Liver (tissue), 9 donors: ENCODE data around the gene SPATS2L. TPM values are rescaled to one million over a fixed set of nuclear protein-coding genes. Genes with fewer than 3 reads are reported as not detected.
A peak's percentile ranks its signal among the peaks of the same experiment; 100 is the strongest.

ENCODE experiments used
- DNase-seq: peaks from one replicate; pipeline ENCODE4 v3.0.0-alpha.2; 2017; ENCODE audit warnings: low spot score
- H3K27ac ChIP-seq, 2 donors: one replicate each; pipeline ENCODE4 v1.7.0; 2013; ENCODE audit warnings: inconsistent platforms in 2 of 2, low read length in 2 of 2, control low read depth in 1 of 2, low read depth in 1 of 2, mild to moderate bottlenecking in 1 of 2
- H3K27me3 ChIP-seq, 4 donors: one replicate each; pipeline versions ENCODE4 v1.6.1 to v1.7.0; 2013; ENCODE audit warnings: low read length in 3 of 4, inconsistent platforms in 1 of 4, mild to moderate bottlenecking in 1 of 4, moderate library complexity in 1 of 4; ENCODE audit not compliant: control insufficient read depth in 4 of 4, insufficient read depth in 4 of 4
- H3K36me3 ChIP-seq, 4 donors: one replicate each; pipeline versions ENCODE4 v1.6.1 to v1.7.0; 2013; ENCODE audit warnings: low read length in 3 of 4, mild to moderate bottlenecking in 3 of 4, low read depth in 1 of 4, moderate library complexity in 1 of 4; ENCODE audit not compliant: control insufficient read depth in 4 of 4, insufficient read depth in 3 of 4
- H3K4me1 ChIP-seq, 4 donors: one replicate each; pipeline versions ENCODE4 v1.6.1 to v1.7.0; 2013; ENCODE audit warnings: low read length in 3 of 4, mild to moderate bottlenecking in 3 of 4, moderate library complexity in 1 of 4; ENCODE audit not compliant: control insufficient read depth in 4 of 4, insufficient read depth in 4 of 4
- H3K4me3 ChIP-seq, 3 donors: one replicate each; pipeline versions ENCODE4 v1.6.1 to v1.7.0; 2013; ENCODE audit warnings: low read length in 3 of 3, control low read depth in 1 of 3, low read depth in 1 of 3, mild to moderate bottlenecking in 1 of 3
- H3K9ac ChIP-seq, 2 donors: one replicate each; pipeline ENCODE4 v1.7.0; 2013; ENCODE audit warnings: low read length in 2 of 2, mild to moderate bottlenecking in 2 of 2, moderate library complexity in 2 of 2, control low read depth in 1 of 2, low read depth in 1 of 2
- H3K9me3 ChIP-seq, 4 donors: one replicate each; pipeline versions ENCODE4 v1.6.1 to v1.7.0; 2013; ENCODE audit warnings: low read length in 3 of 4; ENCODE audit not compliant: control insufficient read depth in 4 of 4
- EGR1 ChIP-seq, 2 donors: IDR thresholded peaks; 2 replicates each; pipeline ENCODE4 v1.6.1; 2016 to 2018; ENCODE audit warnings: antibody characterized with exemption in 2 of 2, low read depth in 2 of 2
- GABPA ChIP-seq, 2 donors: IDR thresholded peaks in 1 of 2; conservative IDR thresholded peaks in 1 of 2; 2 replicates each; pipeline ENCODE4 v1.6.1; 2016; ENCODE audit warnings: antibody characterized with exemption in 2 of 2, mild to moderate bottlenecking in 1 of 2, moderate library complexity in 1 of 2
- HNF4A ChIP-seq, 2 donors: conservative IDR thresholded peaks; 2 replicates each; pipeline ENCODE4 v1.6.1; 2016; ENCODE audit warnings: antibody characterized with exemption in 2 of 2, mild to moderate bottlenecking in 2 of 2
- HNF4G ChIP-seq: IDR thresholded peaks from 2 replicates; pipeline ENCODE4 v1.6.1; 2016; ENCODE audit warnings: antibody characterized with exemption
- JUND ChIP-seq, 2 donors: IDR thresholded peaks; 2 replicates each; pipeline ENCODE4 v1.6.1; 2016; ENCODE audit warnings: antibody characterized with exemption in 2 of 2
- NR2F2 ChIP-seq: IDR thresholded peaks from 2 replicates; pipeline ENCODE4 v1.6.1; 2016; ENCODE audit warnings: antibody characterized with exemption
- RAD21 ChIP-seq, 2 donors: IDR thresholded peaks; 2 replicates each; pipeline ENCODE4 v1.6.1; 2016; ENCODE audit warnings: antibody characterized with exemption in 2 of 2, mild to moderate bottlenecking in 2 of 2
- RXRA ChIP-seq, 2 donors: IDR thresholded peaks; 2 replicates each; pipeline ENCODE4 v1.6.1; 2017 to 2018; ENCODE audit warnings: antibody characterized with exemption in 2 of 2, mild to moderate bottlenecking in 1 of 2
- SP1 ChIP-seq: IDR thresholded peaks from 2 replicates; pipeline ENCODE4 v1.6.1; 2018; ENCODE audit warnings: antibody characterized with exemption, mild to moderate bottlenecking
- TAF1 ChIP-seq: conservative IDR thresholded peaks from 2 replicates; pipeline ENCODE4 v1.6.1; 2016; ENCODE audit warnings: antibody characterized with exemption, mild to moderate bottlenecking
- YY1 ChIP-seq: IDR thresholded peaks from 2 replicates; pipeline ENCODE4 v1.6.1; 2016; ENCODE audit warnings: antibody characterized with exemption, mild to moderate bottlenecking
- WGBS: extraction: QIAGEN DNeasy Blood & Tissue Kit; methylation state at CpG from one replicate; pipeline ENCODE4 v1.1.7; 2013; 5-methylcytosine and 5-hydroxymethylcytosine counted together
- polyA plus RNA-seq, 2 donors: library from polyadenylated mRNA; stranded (reverse) in 1 of 2; unstranded in 1 of 2; fragments of 200-250 nt in 1 of 2; fragments of >200 nt in 1 of 2; fragmentation: Nextera tagmentation in 1 of 2; extraction: Ambion mirVana in 1 of 2; gene quantifications; one replicate each; pipeline versions ENCODE4 v1.2.1 to v1.2.3, GENCODE V29; 2013 to 2015
- total RNA-seq, 2 donors: library from RNA; depleted of rRNA; stranded (reverse); fragments of >200 nt; gene quantifications; one replicate each; pipeline ENCODE4 v1.2.3, GENCODE V29; 2014
- TF ChIP-seq, protein P1 (sequence below): IDR thresholded peaks from 2 replicates; pipeline ENCODE4 v1.6.1; 2016; ENCODE audit warnings: antibody characterized with exemption
- TF ChIP-seq, protein P2 (sequence below): IDR thresholded peaks from 2 replicates; pipeline ENCODE4 v1.6.1; 2016; ENCODE audit warnings: antibody characterized with exemption
- TF ChIP-seq, protein P3 (sequence below): IDR thresholded peaks from 2 replicates; pipeline ENCODE4 v1.6.1; 2016; ENCODE audit warnings: antibody characterized with exemption, mild to moderate bottlenecking
- TF ChIP-seq, protein P4 (sequence below): fragments of 150-350 bp; IDR thresholded peaks from 2 replicates; pipeline ENCODE4 v1.5.1; 2017; ENCODE audit warnings: improper control_type of control experiment, low read depth, low read length; ENCODE audit not compliant: missing input control
- donor health status: healthy.
- donor health status: healthy.
- donor health status: healthy.
- donor health status: healthy.
- donor health status: healthy.

The SPATS2L gene
- total and polyA plus RNA-seq, 4 donors, result 31.4 to 49.9 (median 42.4) TPM

DNA sequence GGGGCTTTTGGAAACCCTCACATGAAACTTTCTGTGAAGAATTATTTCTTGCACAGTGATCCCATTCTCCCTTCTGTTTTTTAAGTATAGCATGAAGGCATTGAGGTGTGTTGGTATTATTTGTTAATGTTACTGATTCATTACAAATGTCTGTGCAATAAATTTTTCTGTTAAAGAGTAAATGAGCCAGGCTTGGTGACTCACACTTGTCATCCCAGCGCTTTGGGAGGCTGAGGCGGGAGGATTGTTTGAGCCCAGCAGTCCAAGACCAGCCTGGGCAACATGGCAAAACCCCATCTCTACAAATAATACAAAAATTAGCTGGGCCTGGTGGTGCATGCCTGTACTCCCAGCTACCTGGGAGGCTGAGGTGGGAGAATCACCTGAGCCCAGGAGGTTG lies 115.6 kb downstream of the SPATS2L start:
- no peak for DNase-seq
- Histone ChIP-seq H3K36me3 (peaks cover 10 to 63% (median 39%) of the 10 kb centered on the region in 4 donors), H3K9ac (no peak overlapping the region), H3K27ac (no peak overlapping the region), H3K4me1 (no peaks in the 10 kb centered on the region), H3K4me3 (no peak overlapping the region), H3K9me3 (no peaks in the 10 kb centered on the region), H3K27me3 (no peaks in the 10 kb centered on the region)
- TF ChIP-seq, protein P1, sequence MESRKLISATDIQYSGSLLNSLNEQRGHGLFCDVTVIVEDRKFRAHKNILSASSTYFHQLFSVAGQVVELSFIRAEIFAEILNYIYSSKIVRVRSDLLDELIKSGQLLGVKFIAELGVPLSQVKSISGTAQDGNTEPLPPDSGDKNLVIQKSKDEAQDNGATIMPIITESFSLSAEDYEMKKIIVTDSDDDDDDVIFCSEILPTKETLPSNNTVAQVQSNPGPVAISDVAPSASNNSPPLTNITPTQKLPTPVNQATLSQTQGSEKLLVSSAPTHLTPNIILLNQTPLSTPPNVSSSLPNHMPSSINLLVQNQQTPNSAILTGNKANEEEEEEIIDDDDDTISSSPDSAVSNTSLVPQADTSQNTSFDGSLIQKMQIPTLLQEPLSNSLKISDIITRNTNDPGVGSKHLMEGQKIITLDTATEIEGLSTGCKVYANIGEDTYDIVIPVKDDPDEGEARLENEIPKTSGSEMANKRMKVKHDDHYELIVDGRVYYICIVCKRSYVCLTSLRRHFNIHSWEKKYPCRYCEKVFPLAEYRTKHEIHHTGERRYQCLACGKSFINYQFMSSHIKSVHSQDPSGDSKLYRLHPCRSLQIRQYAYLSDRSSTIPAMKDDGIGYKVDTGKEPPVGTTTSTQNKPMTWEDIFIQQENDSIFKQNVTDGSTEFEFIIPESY, result no peak
- TF ChIP-seq YY1, result no peak
- no peak for TF ChIP-seq EGR1 (IDR thresholded peaks at IDR 0.05; ENCODE audit: low read depth in 2 of 2)
- TF ChIP-seq HNF4G, result no peak
- no peak for TF ChIP-seq NR2F2
- TF ChIP-seq RAD21 (IDR thresholded peaks at IDR 0.05), result no peak
- no peak for TF ChIP-seq SP1
- TF ChIP-seq, protein P2, sequence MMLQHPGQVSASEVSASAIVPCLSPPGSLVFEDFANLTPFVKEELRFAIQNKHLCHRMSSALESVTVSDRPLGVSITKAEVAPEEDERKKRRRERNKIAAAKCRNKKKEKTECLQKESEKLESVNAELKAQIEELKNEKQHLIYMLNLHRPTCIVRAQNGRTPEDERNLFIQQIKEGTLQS, result no peak
- no peak for TF ChIP-seq TAF1
- TF ChIP-seq GABPA (IDR thresholded peaks at IDR 0.05 in 1 of 2, conservative IDR thresholded peaks at IDR 0.05 in 1 of 2), result no peak
- no peak for TF ChIP-seq JUND (IDR thresholded peaks at IDR 0.05)
- TF ChIP-seq, protein P3, sequence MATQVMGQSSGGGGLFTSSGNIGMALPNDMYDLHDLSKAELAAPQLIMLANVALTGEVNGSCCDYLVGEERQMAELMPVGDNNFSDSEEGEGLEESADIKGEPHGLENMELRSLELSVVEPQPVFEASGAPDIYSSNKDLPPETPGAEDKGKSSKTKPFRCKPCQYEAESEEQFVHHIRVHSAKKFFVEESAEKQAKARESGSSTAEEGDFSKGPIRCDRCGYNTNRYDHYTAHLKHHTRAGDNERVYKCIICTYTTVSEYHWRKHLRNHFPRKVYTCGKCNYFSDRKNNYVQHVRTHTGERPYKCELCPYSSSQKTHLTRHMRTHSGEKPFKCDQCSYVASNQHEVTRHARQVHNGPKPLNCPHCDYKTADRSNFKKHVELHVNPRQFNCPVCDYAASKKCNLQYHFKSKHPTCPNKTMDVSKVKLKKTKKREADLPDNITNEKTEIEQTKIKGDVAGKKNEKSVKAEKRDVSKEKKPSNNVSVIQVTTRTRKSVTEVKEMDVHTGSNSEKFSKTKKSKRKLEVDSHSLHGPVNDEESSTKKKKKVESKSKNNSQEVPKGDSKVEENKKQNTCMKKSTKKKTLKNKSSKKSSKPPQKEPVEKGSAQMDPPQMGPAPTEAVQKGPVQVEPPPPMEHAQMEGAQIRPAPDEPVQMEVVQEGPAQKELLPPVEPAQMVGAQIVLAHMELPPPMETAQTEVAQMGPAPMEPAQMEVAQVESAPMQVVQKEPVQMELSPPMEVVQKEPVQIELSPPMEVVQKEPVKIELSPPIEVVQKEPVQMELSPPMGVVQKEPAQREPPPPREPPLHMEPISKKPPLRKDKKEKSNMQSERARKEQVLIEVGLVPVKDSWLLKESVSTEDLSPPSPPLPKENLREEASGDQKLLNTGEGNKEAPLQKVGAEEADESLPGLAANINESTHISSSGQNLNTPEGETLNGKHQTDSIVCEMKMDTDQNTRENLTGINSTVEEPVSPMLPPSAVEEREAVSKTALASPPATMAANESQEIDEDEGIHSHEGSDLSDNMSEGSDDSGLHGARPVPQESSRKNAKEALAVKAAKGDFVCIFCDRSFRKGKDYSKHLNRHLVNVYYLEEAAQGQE, result no peak
- TF ChIP-seq, protein P4, sequence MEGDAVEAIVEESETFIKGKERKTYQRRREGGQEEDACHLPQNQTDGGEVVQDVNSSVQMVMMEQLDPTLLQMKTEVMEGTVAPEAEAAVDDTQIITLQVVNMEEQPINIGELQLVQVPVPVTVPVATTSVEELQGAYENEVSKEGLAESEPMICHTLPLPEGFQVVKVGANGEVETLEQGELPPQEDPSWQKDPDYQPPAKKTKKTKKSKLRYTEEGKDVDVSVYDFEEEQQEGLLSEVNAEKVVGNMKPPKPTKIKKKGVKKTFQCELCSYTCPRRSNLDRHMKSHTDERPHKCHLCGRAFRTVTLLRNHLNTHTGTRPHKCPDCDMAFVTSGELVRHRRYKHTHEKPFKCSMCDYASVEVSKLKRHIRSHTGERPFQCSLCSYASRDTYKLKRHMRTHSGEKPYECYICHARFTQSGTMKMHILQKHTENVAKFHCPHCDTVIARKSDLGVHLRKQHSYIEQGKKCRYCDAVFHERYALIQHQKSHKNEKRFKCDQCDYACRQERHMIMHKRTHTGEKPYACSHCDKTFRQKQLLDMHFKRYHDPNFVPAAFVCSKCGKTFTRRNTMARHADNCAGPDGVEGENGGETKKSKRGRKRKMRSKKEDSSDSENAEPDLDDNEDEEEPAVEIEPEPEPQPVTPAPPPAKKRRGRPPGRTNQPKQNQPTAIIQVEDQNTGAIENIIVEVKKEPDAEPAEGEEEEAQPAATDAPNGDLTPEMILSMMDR, result no peak
- TF ChIP-seq RXRA (IDR thresholded peaks at IDR 0.05), result no peak
- 97% methylated on average over 2 of the region's 2 CpGs for WGBS

DNA sequence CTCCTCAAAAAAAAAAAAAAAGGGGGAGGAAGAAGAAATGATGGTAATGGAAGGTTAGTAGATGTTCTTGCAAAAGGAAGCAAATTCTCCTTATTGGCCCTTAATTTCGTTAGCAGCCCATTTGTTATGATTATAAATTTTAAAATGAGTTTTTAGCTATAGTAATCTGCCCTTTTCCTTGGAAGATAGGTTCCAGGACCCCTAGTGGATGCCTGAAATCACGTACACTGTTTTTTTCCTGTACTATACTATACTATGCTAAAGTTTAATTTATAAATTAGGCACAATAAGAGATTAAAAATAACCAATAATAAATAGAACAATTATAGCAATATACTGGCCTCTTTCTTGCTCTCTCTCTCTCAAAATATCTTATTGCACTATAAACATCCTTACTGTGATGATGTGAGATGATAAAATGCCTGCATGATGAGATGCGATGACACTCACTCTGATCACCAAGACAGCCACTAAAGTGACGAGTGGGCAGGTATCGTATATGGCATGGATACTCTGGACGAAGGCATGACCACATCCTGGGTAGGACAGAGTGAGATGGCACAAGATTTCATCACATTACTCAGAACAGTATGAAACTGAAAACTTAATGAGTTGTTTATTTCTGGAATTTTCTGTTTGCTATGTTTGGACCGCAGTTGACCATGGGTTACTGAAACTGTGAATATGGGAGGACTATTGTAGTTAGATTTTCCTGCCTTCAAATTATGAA lies 116.2 kb downstream of the SPATS2L start:
- no peaks in the 10 kb centered on the region for H3K27me3 ChIP-seq
- no peak for TF ChIP-seq HNF4A (conservative IDR thresholded peaks at IDR 0.05)
- TF ChIP-seq RAD21 (IDR thresholded peaks at IDR 0.05), result peak in 1 of 2 donors; percentile 24
- 92% methylated on average over 7 of the region's 7 CpGs for whole genome bisulfite sequencing
- H3K4me3 ChIP-seq, result no peak overlapping the region
- no peak overlapping the region for H3K9ac ChIP-seq
- peaks cover 10 to 58% (median 38%) of the 10 kb centered on the region in 4 donors for H3K36me3 ChIP-seq
- H3K27ac ChIP-seq, result no peak overlapping the region
- no peaks in the 10 kb centered on the region for H3K4me1 ChIP-seq
- no peaks in the 10 kb centered on the region for H3K9me3 ChIP-seq
- DNase-seq, result no peak
